ENCODE measurements around the gene TJP3.
"Not testable (repeated sequence)": the region's sequence is repeated elsewhere in the genome, so short reads cannot be mapped to it uniquely, and the experiment has no call there.

TJP3 gene

DNA sequence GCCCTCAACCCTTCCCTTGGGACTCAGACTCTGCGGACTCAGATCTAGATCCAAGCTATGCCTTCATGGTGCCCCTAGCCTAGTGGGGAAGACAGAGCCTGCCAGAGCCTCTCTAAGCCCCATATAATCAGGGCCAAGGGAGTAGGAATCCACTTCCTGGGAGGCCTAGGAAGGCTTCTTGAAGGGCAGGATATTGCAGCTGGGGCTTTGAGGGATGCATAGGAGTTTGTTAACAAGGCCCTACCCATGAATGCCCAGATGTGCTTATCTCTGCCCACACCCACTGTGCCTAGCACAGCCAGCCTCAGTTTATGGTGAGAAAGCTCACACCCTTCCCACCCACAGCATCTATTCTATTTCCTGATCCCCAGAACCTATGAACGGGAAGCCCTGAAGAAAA is 42.0 kb downstream of the TJP3 start:
- no peak for DNase-seq

GRCh38 chr19:3751236-3751635 is 43.1 kb downstream of the TJP3 start:
- no peak for DNase-seq

DNA sequence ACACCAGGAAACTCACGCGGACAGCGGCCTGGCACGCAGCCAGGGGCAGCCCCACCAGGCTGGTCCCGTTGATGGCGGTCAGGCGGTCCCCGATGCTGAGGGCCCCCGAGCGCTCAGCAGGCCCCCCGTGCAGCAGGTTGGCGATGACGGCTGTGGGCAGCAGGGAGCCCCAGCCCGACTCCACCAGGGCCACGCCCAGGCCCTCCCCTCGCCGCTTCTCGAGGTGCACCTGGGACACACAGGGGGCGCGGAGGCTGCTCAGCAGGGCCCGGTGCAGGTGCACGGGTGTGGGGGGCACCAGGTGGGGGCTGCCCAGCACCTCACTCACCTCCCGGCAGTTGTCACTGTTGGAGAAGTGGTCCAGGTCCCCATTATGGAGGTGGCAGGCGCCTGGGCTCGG is 44.3 kb downstream of the TJP3 start:
- no peak for DNase-seq

GRCh38 chr19:3753631-3754410 is 45.6 kb downstream of the TJP3 start:
- DNase-seq: no peak

- not testable (repeated sequence) for DNase-seq
Observed at GRCh38 chr19:3757705-3758104, 49.5 kb downstream of the TJP3 start.

- DNase-seq: not testable (repeated sequence)
Observed at GRCh38 chr19:3758297-3758696, 50.1 kb downstream of the TJP3 start.

- no peak for DNase-seq
Observed at GRCh38 chr19:3759482-3760254, 51.5 kb downstream of the TJP3 start.

DNA sequence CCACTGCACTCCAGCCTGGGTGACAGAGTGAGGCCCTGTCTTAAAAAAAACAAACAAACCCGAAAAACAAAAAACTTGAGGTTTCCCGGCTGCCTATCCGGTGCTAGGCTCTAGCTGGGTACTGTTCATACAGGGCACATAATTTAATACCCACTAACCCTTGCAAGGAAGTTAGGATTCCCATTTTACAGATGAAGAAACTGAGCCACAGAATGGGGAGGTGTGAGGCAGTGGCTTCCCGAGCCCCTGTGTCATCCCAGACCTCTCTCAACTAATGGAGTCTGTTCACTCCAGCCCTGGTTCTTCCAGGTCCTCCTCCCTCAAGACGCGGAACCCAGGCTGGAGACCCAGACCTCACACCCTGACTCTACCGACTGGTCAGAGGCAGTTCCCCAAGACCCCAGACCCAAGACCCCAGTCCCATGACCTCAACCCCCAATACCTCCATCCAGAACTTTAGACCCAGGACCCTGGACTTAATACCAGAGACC is 52.7 kb downstream of the TJP3 start:
- DNase-seq: no peak

DNA sequence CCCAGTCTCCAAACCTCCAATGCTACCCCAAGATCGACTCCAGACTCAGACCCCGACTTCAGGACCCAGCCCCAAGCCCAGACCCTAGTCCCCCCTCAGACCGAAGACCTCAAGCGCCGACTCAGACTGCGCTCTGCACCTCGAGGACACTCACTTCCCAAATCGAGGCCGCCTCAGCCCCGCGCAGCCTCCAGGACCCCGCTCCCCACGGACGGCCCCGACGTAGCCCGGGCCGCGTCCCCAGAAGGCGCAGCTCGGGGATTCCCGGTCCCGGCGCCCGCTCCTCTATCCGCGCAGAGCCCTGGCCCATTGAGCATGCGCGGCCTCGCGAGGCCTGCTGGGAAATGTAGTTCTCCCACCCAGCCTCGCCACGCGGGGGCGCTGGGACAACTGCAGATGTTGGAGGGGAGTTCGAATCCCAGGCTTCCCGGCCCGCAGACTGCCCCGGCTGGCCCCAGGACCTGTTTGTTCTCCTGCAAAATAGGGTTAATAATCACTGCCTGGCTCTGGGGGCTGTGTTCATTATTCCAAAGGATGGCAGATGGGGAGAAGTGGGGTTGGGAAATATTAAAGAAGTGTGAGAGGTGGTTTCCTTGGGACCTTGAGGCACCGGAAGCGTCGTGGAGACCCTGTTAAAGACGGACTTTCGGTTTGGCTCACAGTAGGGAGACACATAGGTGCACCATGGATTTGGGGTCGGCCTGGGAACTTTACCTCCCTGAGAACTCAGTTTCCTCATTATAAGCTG is 53.4 kb downstream of the TJP3 start, which contains the start of gene APBA3:
APBA3 (minus strand) TSS at position 311 of the 748 bp plus-strand sequence. CDS start 1,428 bp downstream, outside the sequence.
- peak; percentile 51 for DNase-seq

DNA sequence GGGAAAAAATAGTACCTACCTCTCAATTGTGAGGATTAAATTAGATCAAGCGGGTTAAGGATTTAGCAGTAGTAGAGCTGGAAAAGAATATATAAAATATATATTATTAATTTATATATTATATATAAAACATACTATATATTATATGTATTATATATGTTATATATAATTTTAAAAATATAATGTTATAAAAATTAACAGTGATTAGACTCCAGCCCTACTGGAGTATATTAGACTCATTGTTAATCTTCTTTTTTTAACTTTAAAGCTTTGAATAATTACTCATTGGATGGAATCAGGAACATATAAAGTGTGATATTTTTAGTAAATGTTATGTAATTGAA is 53.9 kb downstream of the TJP3 start:
- DNase-seq: no peak

- peak; percentile 98 for DNase-seq
Observed at GRCh38 chr19:3762501-3763459, 54.6 kb downstream of the TJP3 start, which contains the start of gene MRPL54. MRPL54 (plus strand) TSS chr19:3762682; CDS start chr19:3762701, 19 bp downstream.

DNA sequence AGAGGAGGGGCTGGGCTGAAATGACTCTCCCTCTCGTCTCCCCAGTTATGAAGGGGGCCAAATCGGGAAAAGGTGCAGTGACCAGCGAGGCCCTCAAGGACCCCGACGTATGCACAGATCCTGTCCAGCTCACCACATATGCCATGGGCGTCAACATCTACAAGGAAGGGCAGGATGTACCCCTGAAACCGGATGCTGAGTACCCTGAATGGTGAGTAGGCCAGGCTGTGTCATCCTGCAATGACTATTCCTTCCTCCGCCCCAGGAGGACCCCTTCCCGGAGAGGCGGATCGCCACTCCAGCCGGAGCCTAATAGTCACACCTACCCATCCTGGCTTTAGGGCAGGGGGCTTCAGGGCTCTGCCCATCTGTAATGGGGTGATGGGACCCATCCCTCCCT is 56.9 kb downstream of the TJP3 start:
- DNase-seq: no peak

- not testable (repeated sequence) for DNase-seq
Observed at GRCh38 chr19:3765757-3766156, 57.6 kb downstream of the TJP3 start.

DNA sequence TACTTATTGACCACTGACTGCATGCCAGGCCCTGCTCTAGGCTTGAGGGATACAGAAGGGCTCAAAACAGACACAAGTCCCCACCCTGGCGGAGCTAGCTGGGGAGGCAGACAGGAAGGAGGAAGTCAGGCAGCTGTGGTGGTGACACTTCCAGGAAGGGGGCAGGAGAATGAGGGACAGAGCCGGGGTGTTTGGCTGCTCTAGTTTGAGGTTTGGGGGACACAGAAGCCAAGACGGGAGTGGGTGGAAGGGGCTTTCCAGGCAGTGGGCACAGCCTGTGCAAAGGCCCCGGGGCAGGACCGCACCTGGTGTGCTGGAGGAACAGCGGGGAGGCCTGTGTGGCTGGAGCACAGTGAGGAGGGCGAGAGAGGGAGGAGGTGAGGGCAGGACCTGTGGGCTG is 58.3 kb downstream of the TJP3 start:
- DNase-seq: no peak

- no peak for DNase-seq
Observed at GRCh38 chr19:3767050-3767449, 58.9 kb downstream of the TJP3 start.

DNA sequence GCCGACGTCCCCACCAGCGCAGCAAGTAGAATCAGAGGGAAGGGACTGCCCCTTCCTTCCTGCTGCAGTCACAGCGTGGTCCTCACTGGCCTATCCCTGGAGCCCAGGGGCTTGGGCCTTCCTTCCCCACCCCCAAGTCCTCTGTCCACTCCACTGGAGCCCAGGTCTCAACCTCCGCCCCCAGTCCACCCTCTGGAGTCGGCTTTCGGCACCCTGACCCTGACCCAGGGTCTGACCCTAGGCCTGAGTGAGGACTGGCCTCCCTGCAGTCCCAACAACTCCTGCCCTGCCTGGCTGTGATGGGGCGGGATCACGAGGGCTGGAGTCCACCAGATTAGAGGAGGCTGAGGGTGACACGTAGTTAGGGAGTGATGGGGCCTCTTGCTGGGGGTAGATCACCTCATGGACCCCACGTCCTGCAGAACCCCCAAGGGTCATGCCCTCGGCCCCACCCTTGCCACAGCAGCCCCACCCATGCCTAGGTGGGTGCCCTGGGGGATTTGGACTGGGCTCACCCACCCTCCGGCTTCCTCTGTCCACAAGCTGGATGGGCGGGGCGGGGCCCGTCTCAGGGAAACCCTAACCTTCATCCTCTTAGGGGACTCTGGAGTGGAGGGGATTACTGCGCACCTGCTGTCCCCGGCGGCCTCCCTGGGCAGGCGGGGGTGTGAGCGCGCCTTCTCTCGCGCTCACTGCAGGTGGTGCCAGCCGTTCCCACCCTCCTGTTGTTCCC is 60.0 kb downstream of the TJP3 start:
- no peak for DNase-seq

DNA sequence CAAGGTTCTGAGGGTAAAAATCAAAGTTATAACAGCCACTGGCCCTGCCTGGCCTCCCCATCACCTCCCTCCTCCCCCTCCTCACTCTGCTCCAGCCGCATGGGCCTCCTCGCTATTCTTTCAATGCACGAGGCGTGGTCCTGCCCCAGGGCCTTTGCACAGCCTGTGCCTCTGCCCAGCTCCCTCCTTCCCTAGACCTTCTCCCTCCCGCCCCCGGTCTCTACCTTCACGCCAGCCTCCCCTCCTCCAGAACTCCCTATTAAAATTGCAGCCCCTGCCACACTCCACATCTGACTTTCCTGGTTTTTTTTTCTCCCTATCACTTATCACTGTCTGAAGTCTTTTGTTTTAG is 60.5 kb downstream of the TJP3 start:
- no peak for DNase-seq

DNA sequence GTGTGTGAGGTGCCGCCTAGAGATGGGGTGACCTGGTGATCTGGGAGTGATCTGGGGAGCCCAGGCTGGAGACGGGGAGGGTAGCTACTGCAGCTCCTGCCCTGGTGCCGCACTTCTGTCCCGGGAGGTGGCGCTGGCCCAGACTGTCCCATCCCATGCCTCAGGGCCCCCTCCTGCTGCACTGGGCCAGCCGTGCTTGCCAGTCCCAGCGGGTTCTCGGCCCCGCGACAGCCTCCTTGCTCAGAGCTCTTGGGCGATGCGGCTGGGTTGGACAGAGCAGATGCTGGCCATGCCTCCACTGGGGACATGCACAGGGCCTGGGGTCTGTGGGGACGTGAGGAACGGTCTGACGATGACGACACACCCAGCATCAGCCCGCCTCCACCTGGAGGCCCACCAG is 61.3 kb downstream of the TJP3 start:
- no peak for DNase-seq

- no peak for DNase-seq
Observed at GRCh38 chr19:3770136-3770999, 62.2 kb downstream of the TJP3 start.
